Activated naive CD8-positive, alpha-beta T cell treated with anti-CD3 and anti-CD28 coated beads, Interleukin-2, amount 50 U/mL, for 24 hours (primary cell): Measurements from ENCODE around the gene SELENOO.

Source experiments
- ATAC-seq: fragments of 150-1000 bp; cut with Tn5 transposase; one replicate; pipeline ENCODE4 v1.10.0; 2021
- DNase-seq: peaks from one replicate; pipeline ENCODE4 v3.0.0; 2021
- H3K27ac Mint-ChIP-seq: one replicate; pipeline ENCODE4 v1.8.0; 2021; ENCODE audit warnings: mild to moderate bottlenecking, mixed read lengths
- H3K27me3 Mint-ChIP-seq: one replicate; pipeline ENCODE4 v1.8.0; 2021; ENCODE audit warnings: mixed read lengths
- H3K36me3 Mint-ChIP-seq: one replicate; pipeline ENCODE4 v1.8.0; 2021; ENCODE audit warnings: low read depth, mixed read lengths
- H3K4me1 Mint-ChIP-seq: one replicate; pipeline ENCODE4 v1.8.0; 2021; ENCODE audit warnings: mixed read lengths
- H3K4me3 Mint-ChIP-seq: one replicate; pipeline ENCODE4 v1.8.0; 2021; ENCODE audit warnings: mild to moderate bottlenecking, moderate library complexity, mixed read lengths
- H3K9me3 Mint-ChIP-seq: one replicate; pipeline ENCODE4 v1.8.0; 2021; ENCODE audit warnings: mixed read lengths

Gene SELENOO

GRCh38 chr22:50210378-50211139 lies 9.7 kb downstream of the SELENOO start:
- ATAC-seq: no peak
- no peaks in the 10 kb centered on the region for H3K9me3 Mint-ChIP-seq
- peaks cover 9% of the 10 kb centered on the region for H3K4me1 Mint-ChIP-seq
- DNase-seq: no peak
- no peak overlapping the region for H3K27ac Mint-ChIP-seq
- no peaks in the 10 kb centered on the region for H3K27me3 Mint-ChIP-seq
- peaks cover 29% of the 10 kb centered on the region for H3K36me3 Mint-ChIP-seq
- no peak overlapping the region for H3K4me3 Mint-ChIP-seq

- Mint-ChIP-seq H3K9me3 (no peaks in the 10 kb centered on the region), H3K4me1 (peaks cover 9% of the 10 kb centered on the region), H3K4me3 (no peak overlapping the region), H3K27me3 (no peaks in the 10 kb centered on the region), H3K36me3 (peaks cover 34% of the 10 kb centered on the region), H3K27ac (no peak overlapping the region)
- ATAC-seq: no peak
- DNase-seq: no peak
These were observed 10.3 kb downstream of the SELENOO start for GRCh38 chr22:50211147-50211546.

GRCh38 chr22:50213263-50213662 lies 12.5 kb downstream of the SELENOO start:
- H3K9me3 Mint-ChIP-seq: no peaks in the 10 kb centered on the region
- H3K27me3 Mint-ChIP-seq: no peaks in the 10 kb centered on the region
- H3K4me3 Mint-ChIP-seq: no peak overlapping the region
- H3K4me1 Mint-ChIP-seq: peaks cover 9% of the 10 kb centered on the region
- no peak for DNase-seq
- H3K27ac Mint-ChIP-seq: peak overlapping the region; percentile 52
- H3K36me3 Mint-ChIP-seq: peaks cover 38% of the 10 kb centered on the region
- ATAC-seq: no peak

GRCh38 chr22:50215297-50216054 lies 14.7 kb downstream of the SELENOO start:
- no peak for DNase-seq
- peaks cover 6% of the 10 kb centered on the region for H3K4me1 Mint-ChIP-seq
- H3K27me3 Mint-ChIP-seq: no peaks in the 10 kb centered on the region
- no peak overlapping the region for H3K4me3 Mint-ChIP-seq
- H3K36me3 Mint-ChIP-seq: peaks cover 37% of the 10 kb centered on the region
- H3K27ac Mint-ChIP-seq: peak overlapping the region; percentile 0
- no peaks in the 10 kb centered on the region for H3K9me3 Mint-ChIP-seq
- no peak for ATAC-seq

- no peaks in the 10 kb centered on the region for H3K9me3 Mint-ChIP-seq
- H3K36me3 Mint-ChIP-seq: peaks cover 37% of the 10 kb centered on the region
- H3K27ac Mint-ChIP-seq: no peak overlapping the region
- DNase-seq (no peak), ATAC-seq (no peak)
- H3K4me3 Mint-ChIP-seq: no peak overlapping the region
- H3K27me3 Mint-ChIP-seq: no peaks in the 10 kb centered on the region
- H3K4me1 Mint-ChIP-seq: peaks cover 3% of the 10 kb centered on the region
These were observed 15.4 kb downstream of the SELENOO start for GRCh38 chr22:50216055-50216683.

GRCh38 chr22:50216684-50217520 lies 16.1 kb downstream of the SELENOO start:
- Mint-ChIP-seq H3K4me1 (peaks cover 2% of the 10 kb centered on the region), H3K4me3 (no peak overlapping the region), H3K27me3 (no peaks in the 10 kb centered on the region), H3K36me3 (peaks cover 35% of the 10 kb centered on the region), H3K27ac (peak overlapping the region; percentile 14), H3K9me3 (no peaks in the 10 kb centered on the region)
- DNase-seq: no peak
- ATAC-seq: no peak

- H3K27me3 Mint-ChIP-seq: no peaks in the 10 kb centered on the region
- DNase-seq (no peak), ATAC-seq (no peak)
- H3K4me1 Mint-ChIP-seq: peaks cover 2% of the 10 kb centered on the region
- no peak overlapping the region for H3K27ac Mint-ChIP-seq
- H3K36me3 Mint-ChIP-seq: peaks cover 30% of the 10 kb centered on the region
- no peaks in the 10 kb centered on the region for H3K9me3 Mint-ChIP-seq
- no peak overlapping the region for H3K4me3 Mint-ChIP-seq
These were observed 16.8 kb downstream of the SELENOO start for GRCh38 chr22:50217543-50218152.

GRCh38 chr22:50218153-50218995 lies 17.6 kb downstream of the SELENOO start:
- ATAC-seq (no peak), DNase-seq (no peak)
- no peak overlapping the region for H3K4me3 Mint-ChIP-seq
- no peaks in the 10 kb centered on the region for H3K9me3 Mint-ChIP-seq
- H3K36me3 Mint-ChIP-seq: peaks cover 27% of the 10 kb centered on the region
- H3K4me1 Mint-ChIP-seq: peaks cover 2% of the 10 kb centered on the region
- no peaks in the 10 kb centered on the region for H3K27me3 Mint-ChIP-seq
- H3K27ac Mint-ChIP-seq: no peak overlapping the region

- DNase-seq: no peak
- Mint-ChIP-seq H3K36me3 (peaks cover 27% of the 10 kb centered on the region), H3K9me3 (no peaks in the 10 kb centered on the region), H3K27me3 (no peaks in the 10 kb centered on the region), H3K4me1 (no peaks in the 10 kb centered on the region), H3K27ac (no peak overlapping the region), H3K4me3 (no peak overlapping the region)
- ATAC-seq: no peak
These were observed 18.4 kb downstream of the SELENOO start for GRCh38 chr22:50218996-50219727.

- no peak overlapping the region for H3K27ac Mint-ChIP-seq
- no peaks in the 10 kb centered on the region for H3K27me3 Mint-ChIP-seq
- ATAC-seq (no peak), DNase-seq (no peak)
- H3K4me1 Mint-ChIP-seq: no peaks in the 10 kb centered on the region
- H3K36me3 Mint-ChIP-seq: peaks cover 24% of the 10 kb centered on the region
- H3K4me3 Mint-ChIP-seq: no peak overlapping the region
- no peaks in the 10 kb centered on the region for H3K9me3 Mint-ChIP-seq
These were observed 19.2 kb downstream of the SELENOO start for GRCh38 chr22:50219800-50220602.

- no peaks in the 10 kb centered on the region for H3K4me1 Mint-ChIP-seq
- DNase-seq: no peak
These were observed 20.0 kb downstream of the SELENOO start for GRCh38 chr22:50220603-50221409.

More at GRCh38 chr22:50220603-50221409, 20.0 kb downstream of the SELENOO start:
- Mint-ChIP-seq H3K27ac (no peak overlapping the region), H3K27me3 (no peaks in the 10 kb centered on the region), H3K36me3 (peaks cover 20% of the 10 kb centered on the region), H3K4me3 (no peak overlapping the region), H3K9me3 (no peaks in the 10 kb centered on the region)
- no peak for ATAC-seq
